Nephron progenitor cell (in vitro differentiated cells): ENCODE data around the gene SLC25A39.
A peak's percentile ranks its signal among the peaks of the same experiment; 100 is the strongest.
"Not testable (repeated sequence)": the region's sequence is repeated elsewhere in the genome, so short reads cannot be mapped to it uniquely, and the experiment has no call there.

Experiments
- DNase-seq: peaks from one replicate; pipeline ENCODE4 v3.0.0; 2021
- H3K27ac Mint-ChIP-seq: 2 replicates; pipeline ENCODE4 v1.8.0; 2021; ENCODE audit warnings: mild to moderate bottlenecking, moderate library complexity, mixed read lengths
- H3K27me3 Mint-ChIP-seq: 2 replicates; pipeline ENCODE4 v1.8.0; 2021; ENCODE audit warnings: mild to moderate bottlenecking, low read depth, mixed read lengths; ENCODE audit not compliant: poor library complexity
- H3K36me3 Mint-ChIP-seq: 2 replicates; pipeline ENCODE4 v1.8.0; 2021; ENCODE audit warnings: low read depth, mixed read lengths
- H3K4me1 Mint-ChIP-seq: 2 replicates; pipeline ENCODE4 v1.8.0; 2021; ENCODE audit warnings: mixed read lengths
- H3K4me3 Mint-ChIP-seq: 2 replicates; pipeline ENCODE4 v1.8.0; 2021; ENCODE audit warnings: mild to moderate bottlenecking, moderate library complexity, mixed read lengths
- H3K9me3 Mint-ChIP-seq: 2 replicates; pipeline ENCODE4 v1.8.0; 2021; ENCODE audit warnings: mild to moderate bottlenecking, moderate library complexity, mixed read lengths
- TF ChIP-seq, protein P1 (sequence below): fragments of 200-600 bp; sonication (generic); IDR thresholded peaks from 2 replicates; pipeline ENCODE4 v1.5.0; 2021; ENCODE audit warnings: antibody characterized with exemption

The SLC25A39 gene

GRCh38 chr17:44324571-44325275, at the start of gene SLC25A39:
TSS of gene SLC25A39 (minus strand) at chr17:44324823. CDS start at chr17:44323562, 1,261 bp downstream.
- H3K27me3 Mint-ChIP-seq, result peaks cover 26% of the 10 kb centered on the region
- peak within 1 kb of the TSS; percentile 83 for H3K4me3 Mint-ChIP-seq
- H3K27ac Mint-ChIP-seq, result no peak within 1 kb of the TSS
- H3K4me1 Mint-ChIP-seq, result peaks cover 13% of the 10 kb centered on the region
- DNase-seq, result peak; percentile 97
- TF ChIP-seq, protein P1, sequence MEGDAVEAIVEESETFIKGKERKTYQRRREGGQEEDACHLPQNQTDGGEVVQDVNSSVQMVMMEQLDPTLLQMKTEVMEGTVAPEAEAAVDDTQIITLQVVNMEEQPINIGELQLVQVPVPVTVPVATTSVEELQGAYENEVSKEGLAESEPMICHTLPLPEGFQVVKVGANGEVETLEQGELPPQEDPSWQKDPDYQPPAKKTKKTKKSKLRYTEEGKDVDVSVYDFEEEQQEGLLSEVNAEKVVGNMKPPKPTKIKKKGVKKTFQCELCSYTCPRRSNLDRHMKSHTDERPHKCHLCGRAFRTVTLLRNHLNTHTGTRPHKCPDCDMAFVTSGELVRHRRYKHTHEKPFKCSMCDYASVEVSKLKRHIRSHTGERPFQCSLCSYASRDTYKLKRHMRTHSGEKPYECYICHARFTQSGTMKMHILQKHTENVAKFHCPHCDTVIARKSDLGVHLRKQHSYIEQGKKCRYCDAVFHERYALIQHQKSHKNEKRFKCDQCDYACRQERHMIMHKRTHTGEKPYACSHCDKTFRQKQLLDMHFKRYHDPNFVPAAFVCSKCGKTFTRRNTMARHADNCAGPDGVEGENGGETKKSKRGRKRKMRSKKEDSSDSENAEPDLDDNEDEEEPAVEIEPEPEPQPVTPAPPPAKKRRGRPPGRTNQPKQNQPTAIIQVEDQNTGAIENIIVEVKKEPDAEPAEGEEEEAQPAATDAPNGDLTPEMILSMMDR, result no peak
- H3K36me3 Mint-ChIP-seq, result peaks cover under 1% of the 10 kb centered on the region
- no peaks in the 10 kb centered on the region for H3K9me3 Mint-ChIP-seq

DNA sequence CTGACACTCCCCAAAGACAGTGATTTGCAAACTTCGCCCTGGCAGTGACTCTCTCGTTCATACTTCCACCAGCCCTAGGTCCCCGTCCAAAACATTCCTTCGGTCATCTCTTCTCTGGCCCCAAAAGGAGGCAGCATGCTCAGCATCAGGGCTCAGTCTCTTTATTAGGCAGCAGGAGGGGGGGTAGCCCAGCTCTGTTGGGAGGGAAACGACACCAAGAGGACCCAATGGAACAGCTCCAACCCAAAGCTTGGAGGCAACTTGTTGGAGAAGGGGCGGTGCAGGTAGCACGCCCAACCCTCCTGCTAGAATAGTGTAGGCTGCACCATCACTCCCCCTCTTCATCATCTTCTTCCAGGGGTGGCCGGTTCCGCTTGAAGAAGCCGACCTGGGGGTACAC, 47.4 kb upstream of the SLC25A39 start:
- H3K4me3 Mint-ChIP-seq, result no peak overlapping the region
- peaks cover 7% of the 10 kb centered on the region for H3K9me3 Mint-ChIP-seq
- H3K36me3 Mint-ChIP-seq, result no peaks in the 10 kb centered on the region
- H3K27ac Mint-ChIP-seq, result no peak overlapping the region
- peaks cover 36% of the 10 kb centered on the region for H3K4me1 Mint-ChIP-seq
- no peak for DNase-seq
- TF ChIP-seq, protein P1, result no peak
- H3K27me3 Mint-ChIP-seq, result peaks cover 15% of the 10 kb centered on the region

- peak overlapping the region; percentile 97 for H3K27ac Mint-ChIP-seq
Observed at GRCh38 chr17:44369414-44370023, 44.9 kb upstream of the SLC25A39 start.

DNA sequence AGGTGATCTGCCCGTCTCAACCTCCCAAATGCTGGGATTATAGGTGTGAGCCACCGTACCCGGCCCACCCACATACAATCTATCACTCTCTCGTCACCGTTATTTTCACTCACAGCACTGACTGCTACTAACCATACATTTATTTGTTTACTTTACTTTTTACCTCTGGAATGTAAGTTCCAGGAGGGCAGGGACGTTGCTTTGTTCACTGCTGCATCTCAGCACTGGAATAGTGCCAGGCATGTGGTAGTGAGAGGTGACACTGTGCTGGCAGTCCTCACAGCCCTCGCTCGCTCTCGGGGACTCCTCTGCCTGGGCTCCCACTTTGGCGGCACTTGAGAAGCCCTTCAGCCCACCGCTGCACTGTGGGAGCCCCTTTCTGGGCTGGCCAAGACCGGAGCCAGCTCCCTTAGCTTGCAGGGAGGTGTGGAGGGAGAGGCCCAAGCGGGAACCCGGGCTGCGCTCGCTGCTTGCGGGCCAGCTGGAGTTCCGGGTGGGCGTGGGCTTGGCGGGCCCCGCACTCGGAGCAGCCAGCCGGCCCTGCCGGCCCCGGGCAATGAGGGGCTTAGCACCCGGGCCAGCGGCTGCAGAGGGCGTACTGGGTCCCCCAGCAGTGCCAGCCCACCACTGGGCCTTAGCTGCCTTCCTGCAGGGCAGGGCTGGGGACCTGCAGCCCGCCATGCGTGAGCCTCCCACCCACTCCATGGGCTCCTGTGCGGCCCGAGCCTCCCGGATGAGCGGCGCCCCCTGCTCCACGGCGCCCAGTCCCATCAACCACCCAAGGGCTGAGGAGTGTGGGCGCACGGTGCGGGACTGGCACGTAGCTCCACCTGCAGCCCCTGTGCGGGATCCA, 44.0 kb upstream of the SLC25A39 start:
- peaks cover 28% of the 10 kb centered on the region for H3K4me1 Mint-ChIP-seq
- not testable (repeated sequence) for H3K4me3 Mint-ChIP-seq, DNase-seq, H3K27ac Mint-ChIP-seq, H3K36me3 Mint-ChIP-seq, H3K9me3 Mint-ChIP-seq
- peaks cover 31% of the 10 kb centered on the region for H3K27me3 Mint-ChIP-seq

More at GRCh38 chr17:44369414-44370023, 44.9 kb upstream of the SLC25A39 start:
- H3K36me3 Mint-ChIP-seq, DNase-seq, H3K9me3 Mint-ChIP-seq: not testable (repeated sequence)
- peaks cover 33% of the 10 kb centered on the region for H3K4me1 Mint-ChIP-seq
- H3K4me3 Mint-ChIP-seq, result peak overlapping the region; percentile 72
- peaks cover 28% of the 10 kb centered on the region for H3K27me3 Mint-ChIP-seq

GRCh38 chr17:44367231-44367979, 42.8 kb upstream of the SLC25A39 start:
- Mint-ChIP-seq H3K4me1 (peaks cover 28% of the 10 kb centered on the region), H3K9me3 (peaks cover 7% of the 10 kb centered on the region), H3K36me3 (no peaks in the 10 kb centered on the region), H3K4me3 (no peak overlapping the region), H3K27ac (no peak overlapping the region), H3K27me3 (peaks cover 28% of the 10 kb centered on the region)
- no peak for DNase-seq
- TF ChIP-seq, protein P1, result no peak

- Mint-ChIP-seq H3K4me3 (peak overlapping the region; percentile 86), H3K27me3 (peaks cover 28% of the 10 kb centered on the region), H3K4me1 (peaks cover 43% of the 10 kb centered on the region)
- not testable (repeated sequence) for DNase-seq, H3K36me3 Mint-ChIP-seq, H3K9me3 Mint-ChIP-seq, H3K27ac Mint-ChIP-seq
Observed at GRCh38 chr17:44365051-44365450, 40.4 kb upstream of the SLC25A39 start.
